ENCODE measurements around the gene GALNT10. TPM values are rescaled to one million over a fixed set of nuclear protein-coding genes. Genes with fewer than 3 reads are reported as not detected.

Gene GALNT10
- total and polyA plus RNA-seq, 5 donors: 3.4 to 21.7 (median 15.4) TPM

- no peaks in the 10 kb centered on the region for H3K9me3 ChIP-seq (ENCODE audit: control insufficient read depth, low read length)
- no peak overlapping the region for H3K27ac ChIP-seq (ENCODE audit: low read length)
Measured at GRCh38 chr5:154162539-154163151, 27.9 kb upstream of the GALNT10 start.

GRCh38 chr5:154163327-154164248, 26.9 kb upstream of the GALNT10 start:
- no peaks in the 10 kb centered on the region for H3K9me3 ChIP-seq (ENCODE audit: control insufficient read depth, low read length)
- ATAC-seq (no peak), DNase-seq (no peak)
- no peaks in the 10 kb centered on the region for H3K27me3 ChIP-seq (ENCODE audit: control insufficient read depth, insufficient read depth)
- no peak overlapping the region for H3K27ac ChIP-seq (ENCODE audit: low read length)
- H3K4me3 ChIP-seq (ENCODE audit: low read length): no peak overlapping the region
- 73% methylated on average over 4 of the region's 4 CpGs for WGBS
- no peaks in the 10 kb centered on the region for H3K4me1 ChIP-seq (ENCODE audit: control insufficient read depth, insufficient read depth, low read length)
- intact Hi-C loops (cut with DNase I): no loop called here

More at GRCh38 chr5:154162539-154163151, 27.9 kb upstream of the GALNT10 start:
- Histone ChIP-seq H3K27me3 (ENCODE audit: control insufficient read depth, insufficient read depth) (no peaks in the 10 kb centered on the region), H3K4me1 (ENCODE audit: control insufficient read depth, insufficient read depth, low read length) (no peaks in the 10 kb centered on the region), H3K4me3 (ENCODE audit: low read length) (no peak overlapping the region)
- ATAC-seq: no peak
- intact Hi-C loops (cut with DNase I): no loop called here
- no peak for DNase-seq
- 55% methylated on average over 6 of the region's 6 CpGs for WGBS

GRCh38 chr5:154164249-154164581, 26.3 kb upstream of the GALNT10 start:
- ATAC-seq: no peak
- no peaks in the 10 kb centered on the region for H3K4me1 ChIP-seq (ENCODE audit: control insufficient read depth, insufficient read depth, low read length)
- no peak for DNase-seq
- no peaks in the 10 kb centered on the region for H3K9me3 ChIP-seq (ENCODE audit: control insufficient read depth, low read length)
- H3K27me3 ChIP-seq (ENCODE audit: control insufficient read depth, insufficient read depth): no peaks in the 10 kb centered on the region
- no peak overlapping the region for H3K27ac ChIP-seq (ENCODE audit: low read length)
- WGBS: 55% methylated on average over 1 of the region's 1 CpG
- intact Hi-C loops (cut with DNase I): no loop called here
- no peak overlapping the region for H3K4me3 ChIP-seq (ENCODE audit: low read length)

- no peaks in the 10 kb centered on the region for H3K9me3 ChIP-seq (ENCODE audit: control insufficient read depth, low read length)
- no peak overlapping the region for H3K4me3 ChIP-seq (ENCODE audit: low read length)
- no peak for ATAC-seq
- H3K27me3 ChIP-seq (ENCODE audit: control insufficient read depth, insufficient read depth): no peaks in the 10 kb centered on the region
- no peaks in the 10 kb centered on the region for H3K4me1 ChIP-seq (ENCODE audit: control insufficient read depth, insufficient read depth, low read length)
- 37% methylated on average over 10 of the region's 10 CpGs for WGBS
- no peak for DNase-seq
- H3K27ac ChIP-seq (ENCODE audit: low read length): no peak overlapping the region
- intact Hi-C loops (cut with DNase I): no loop called here
Measured at GRCh38 chr5:154165886-154166285, 24.6 kb upstream of the GALNT10 start.

GRCh38 chr5:154166901-154167791, 23.4 kb upstream of the GALNT10 start:
- H3K9me3 ChIP-seq (ENCODE audit: control insufficient read depth, low read length): no peaks in the 10 kb centered on the region
- no peaks in the 10 kb centered on the region for H3K27me3 ChIP-seq (ENCODE audit: control insufficient read depth, insufficient read depth)
- no peaks in the 10 kb centered on the region for H3K4me1 ChIP-seq (ENCODE audit: control insufficient read depth, insufficient read depth, low read length)
- intact Hi-C loops (cut with DNase I): no loop called here
- no peak overlapping the region for H3K4me3 ChIP-seq (ENCODE audit: low read length)
- no peak for DNase-seq
- no peak for ATAC-seq
- H3K27ac ChIP-seq (ENCODE audit: low read length): no peak overlapping the region
- WGBS: 83% methylated on average over 2 of the region's 2 CpGs

- Histone ChIP-seq H3K4me1 (ENCODE audit: control insufficient read depth, insufficient read depth, low read length) (no peaks in the 10 kb centered on the region), H3K4me3 (ENCODE audit: low read length) (no peak overlapping the region), H3K9me3 (ENCODE audit: control insufficient read depth, low read length) (no peaks in the 10 kb centered on the region), H3K27me3 (ENCODE audit: control insufficient read depth, insufficient read depth) (no peaks in the 10 kb centered on the region), H3K27ac (ENCODE audit: low read length) (no peak overlapping the region)
- peak in 1 of 2 donors; percentile 37 for ATAC-seq
- 75% methylated on average over 2 of the region's 2 CpGs for WGBS
- intact Hi-C loops (cut with DNase I): no loop called here
- no peak for DNase-seq
Measured at GRCh38 chr5:154168395-154168794, 22.1 kb upstream of the GALNT10 start.

- H3K27ac ChIP-seq (ENCODE audit: low read length): no peak overlapping the region
- intact Hi-C loops (cut with DNase I): loop anchor here in 2 of 4 donors (5.0 to 10.0 kb wide), 2 partner anchors 95 to 198 kb away; no protein-coding TSS in a partner anchor
- H3K4me1 ChIP-seq (ENCODE audit: control insufficient read depth, insufficient read depth, low read length): no peaks in the 10 kb centered on the region
- no peaks in the 10 kb centered on the region for H3K27me3 ChIP-seq (ENCODE audit: control insufficient read depth, insufficient read depth)
- WGBS: 96% methylated on average over 2 of the region's 2 CpGs
- no peak overlapping the region for H3K4me3 ChIP-seq (ENCODE audit: low read length)
- DNase-seq (no peak), ATAC-seq (no peak)
- no peaks in the 10 kb centered on the region for H3K9me3 ChIP-seq (ENCODE audit: control insufficient read depth, low read length)
Measured at GRCh38 chr5:154172785-154173184, 17.7 kb upstream of the GALNT10 start.

- no peaks in the 10 kb centered on the region for H3K9me3 ChIP-seq (ENCODE audit: control insufficient read depth, low read length)
- no peaks in the 10 kb centered on the region for H3K4me1 ChIP-seq (ENCODE audit: control insufficient read depth, insufficient read depth, low read length)
- no peak for DNase-seq
- H3K4me3 ChIP-seq (ENCODE audit: low read length): no peak overlapping the region
- intact Hi-C loops (cut with DNase I): loop anchor here in 2 of 4 donors (5.0 to 10.0 kb wide), 2 partner anchors 97 to 199 kb away; no protein-coding TSS in a partner anchor
- ATAC-seq: no peak
- H3K27me3 ChIP-seq (ENCODE audit: control insufficient read depth, insufficient read depth): no peaks in the 10 kb centered on the region
- WGBS: 84% methylated on average over 1 of the region's 1 CpG
- no peak overlapping the region for H3K27ac ChIP-seq (ENCODE audit: low read length)
Measured at GRCh38 chr5:154174091-154174490, 16.4 kb upstream of the GALNT10 start.

GRCh38 chr5:154176181-154176580, 14.4 kb upstream of the GALNT10 start:
- no peaks in the 10 kb centered on the region for H3K27me3 ChIP-seq (ENCODE audit: control insufficient read depth, insufficient read depth)
- intact Hi-C loops (cut with DNase I): loop anchor here in 1 of 4 donors (5.0 to 10.0 kb wide), 2 partner anchors 104 to 201 kb away; no protein-coding TSS in a partner anchor
- H3K9me3 ChIP-seq (ENCODE audit: control insufficient read depth, low read length): no peaks in the 10 kb centered on the region
- H3K4me3 ChIP-seq (ENCODE audit: low read length): no peak overlapping the region
- no peaks in the 10 kb centered on the region for H3K4me1 ChIP-seq (ENCODE audit: control insufficient read depth, insufficient read depth, low read length)
- no peak overlapping the region for H3K27ac ChIP-seq (ENCODE audit: low read length)
- ATAC-seq (peak; percentile 64 to 89), DNase-seq (no peak)
- 17% methylated on average over 2 of the region's 2 CpGs for WGBS

GRCh38 chr5:154178661-154179060, 11.9 kb upstream of the GALNT10 start:
- intact Hi-C loops (cut with DNase I): loop anchor here in 2 of 4 donors (2.0 to 10.0 kb wide), 3 partner anchors 106 to 204 kb away; no protein-coding TSS in a partner anchor
- H3K4me1 ChIP-seq (ENCODE audit: control insufficient read depth, insufficient read depth, low read length): no peaks in the 10 kb centered on the region
- H3K4me3 ChIP-seq (ENCODE audit: low read length): no peak overlapping the region
- WGBS: 71% methylated on average over 2 of the region's 2 CpGs
- no peak overlapping the region for H3K27ac ChIP-seq (ENCODE audit: low read length)
- DNase-seq (no peak), ATAC-seq (no peak)
- no peaks in the 10 kb centered on the region for H3K27me3 ChIP-seq (ENCODE audit: control insufficient read depth, insufficient read depth)
- H3K9me3 ChIP-seq (ENCODE audit: control insufficient read depth, low read length): no peaks in the 10 kb centered on the region
